Type B pancreatic cell (in vitro differentiated cells): Measurements from ENCODE around the gene SHANK2. TPM values are rescaled to one million over a fixed set of nuclear protein-coding genes. Genes with fewer than 3 reads are reported as not detected.

Experiments
- DNase-seq: peaks from one replicate; pipeline ENCODE4 v3.0.0; 2021; ENCODE audit warnings: mixed read lengths; ENCODE audit not compliant: unreplicated experiment; ENCODE audit errors: extremely low spot score
- H3K27ac Mint-ChIP-seq: 2 replicates; pipeline ENCODE4 v1.8.0; 2021; ENCODE audit warnings: mild to moderate bottlenecking, mixed read lengths
- H3K27me3 Mint-ChIP-seq: 2 replicates; pipeline ENCODE4 v1.8.0; 2021; ENCODE audit warnings: mixed read lengths
- H3K36me3 Mint-ChIP-seq: 2 replicates; pipeline ENCODE4 v1.8.0; 2021; ENCODE audit warnings: mixed read lengths
- H3K4me1 Mint-ChIP-seq: one replicate; pipeline ENCODE4 v1.8.0; 2021; ENCODE audit warnings: mixed read lengths; ENCODE audit not compliant: unreplicated experiment
- H3K4me3 Mint-ChIP-seq: 2 replicates; pipeline ENCODE4 v1.8.0; 2021; ENCODE audit warnings: mild to moderate bottlenecking, mixed read lengths
- H3K9me3 Mint-ChIP-seq: 2 replicates; pipeline ENCODE4 v1.8.0; 2021; ENCODE audit warnings: mixed read lengths
- total RNA-seq: library from RNA; stranded (reverse); gene quantifications from 2 replicates; pipeline ENCODE4 v1.2.1, GENCODE V29; 2021; ENCODE audit warnings: low replicate concordance
- TF ChIP-seq, protein P1 (sequence below): fragments of 200-600 bp; sonication (generic); conservative IDR thresholded peaks from 2 replicates; pipeline ENCODE4 v1.5.0; 2021; ENCODE audit warnings: antibody characterized with exemption, mild to moderate bottlenecking

SHANK2 gene
- total RNA-seq, 1 donor from 2014 or later: 49.4 TPM

DNA sequence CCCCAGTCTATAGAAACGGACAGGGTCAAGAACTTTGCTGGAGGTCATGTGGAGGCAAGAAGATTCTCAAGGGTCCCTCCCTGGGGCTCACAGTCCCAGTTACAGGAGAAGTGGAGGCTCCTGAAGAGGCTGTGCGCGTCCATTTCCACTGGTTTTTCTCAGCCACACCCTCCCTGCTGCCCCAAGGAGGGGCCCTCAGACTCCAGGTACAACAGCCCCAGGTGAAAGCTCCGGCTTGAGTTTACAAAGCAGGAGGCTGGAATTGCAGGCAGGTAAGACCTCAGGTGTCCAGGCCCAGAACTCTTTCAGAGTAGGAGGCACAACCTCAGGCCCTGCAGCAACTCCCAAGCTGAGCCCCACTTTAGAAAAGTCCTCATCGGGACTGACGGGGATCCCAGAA, 3.1 kb downstream of the SHANK2 start:
- Mint-ChIP-seq H3K27ac (peak overlapping the region; percentile 56), H3K36me3 (peaks cover 4% of the 10 kb centered on the region), H3K4me1 (peaks cover 55% of the 10 kb centered on the region), H3K27me3 (peaks cover 27% of the 10 kb centered on the region), H3K4me3 (peak overlapping the region; percentile 87), H3K9me3 (no peaks in the 10 kb centered on the region)
- DNase-seq: no peak
- TF ChIP-seq, protein P1, sequence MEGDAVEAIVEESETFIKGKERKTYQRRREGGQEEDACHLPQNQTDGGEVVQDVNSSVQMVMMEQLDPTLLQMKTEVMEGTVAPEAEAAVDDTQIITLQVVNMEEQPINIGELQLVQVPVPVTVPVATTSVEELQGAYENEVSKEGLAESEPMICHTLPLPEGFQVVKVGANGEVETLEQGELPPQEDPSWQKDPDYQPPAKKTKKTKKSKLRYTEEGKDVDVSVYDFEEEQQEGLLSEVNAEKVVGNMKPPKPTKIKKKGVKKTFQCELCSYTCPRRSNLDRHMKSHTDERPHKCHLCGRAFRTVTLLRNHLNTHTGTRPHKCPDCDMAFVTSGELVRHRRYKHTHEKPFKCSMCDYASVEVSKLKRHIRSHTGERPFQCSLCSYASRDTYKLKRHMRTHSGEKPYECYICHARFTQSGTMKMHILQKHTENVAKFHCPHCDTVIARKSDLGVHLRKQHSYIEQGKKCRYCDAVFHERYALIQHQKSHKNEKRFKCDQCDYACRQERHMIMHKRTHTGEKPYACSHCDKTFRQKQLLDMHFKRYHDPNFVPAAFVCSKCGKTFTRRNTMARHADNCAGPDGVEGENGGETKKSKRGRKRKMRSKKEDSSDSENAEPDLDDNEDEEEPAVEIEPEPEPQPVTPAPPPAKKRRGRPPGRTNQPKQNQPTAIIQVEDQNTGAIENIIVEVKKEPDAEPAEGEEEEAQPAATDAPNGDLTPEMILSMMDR: no peak

DNA sequence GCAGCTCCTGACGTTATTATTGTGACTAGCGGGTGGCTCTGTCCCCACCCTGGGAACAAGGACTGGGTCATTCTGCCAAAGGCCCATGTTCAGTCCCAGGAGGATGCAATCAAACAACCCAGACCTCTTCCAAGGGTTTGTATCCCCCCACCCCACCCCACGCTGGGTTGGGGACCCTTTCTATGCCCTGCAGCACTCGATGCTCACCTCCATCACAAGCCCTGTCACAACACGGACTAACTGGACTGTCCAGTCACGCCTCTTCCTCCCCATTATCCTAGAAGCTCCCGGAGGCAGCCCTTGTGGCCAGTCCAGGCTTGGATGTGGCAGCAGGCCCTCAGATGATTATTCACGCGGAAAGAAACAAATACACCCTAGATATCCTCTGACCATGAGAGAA, 3.7 kb downstream of the SHANK2 start:
- Mint-ChIP-seq H3K27ac (peak overlapping the region; percentile 83), H3K4me1 (peaks cover 52% of the 10 kb centered on the region), H3K36me3 (peaks cover 4% of the 10 kb centered on the region), H3K9me3 (no peaks in the 10 kb centered on the region), H3K4me3 (peak overlapping the region; percentile 87), H3K27me3 (peaks cover 24% of the 10 kb centered on the region)
- no peak for DNase-seq
- TF ChIP-seq, protein P1: no peak

DNA sequence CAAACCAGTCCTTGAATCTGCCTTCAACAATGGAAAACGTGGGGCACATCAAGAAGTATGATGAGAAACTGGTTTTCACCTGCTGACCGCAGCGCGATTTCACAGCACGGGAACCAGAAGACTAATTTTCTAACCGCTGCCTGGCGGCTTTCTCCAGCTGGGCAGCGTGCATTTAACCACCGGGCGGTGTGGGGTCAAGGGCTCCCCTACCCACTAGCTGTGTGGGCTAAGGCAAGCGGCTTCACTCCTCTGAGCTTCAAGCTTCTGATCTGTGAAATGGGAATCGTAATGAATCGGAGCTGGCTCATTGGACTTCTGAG, 4.2 kb downstream of the SHANK2 start:
- Mint-ChIP-seq H3K27me3 (peaks cover 20% of the 10 kb centered on the region), H3K4me1 (peaks cover 48% of the 10 kb centered on the region), H3K9me3 (no peaks in the 10 kb centered on the region), H3K27ac (peak overlapping the region; percentile 83), H3K36me3 (peaks cover 4% of the 10 kb centered on the region), H3K4me3 (peak overlapping the region; percentile 87)
- no peak for DNase-seq
- TF ChIP-seq, protein P1: no peak

DNA sequence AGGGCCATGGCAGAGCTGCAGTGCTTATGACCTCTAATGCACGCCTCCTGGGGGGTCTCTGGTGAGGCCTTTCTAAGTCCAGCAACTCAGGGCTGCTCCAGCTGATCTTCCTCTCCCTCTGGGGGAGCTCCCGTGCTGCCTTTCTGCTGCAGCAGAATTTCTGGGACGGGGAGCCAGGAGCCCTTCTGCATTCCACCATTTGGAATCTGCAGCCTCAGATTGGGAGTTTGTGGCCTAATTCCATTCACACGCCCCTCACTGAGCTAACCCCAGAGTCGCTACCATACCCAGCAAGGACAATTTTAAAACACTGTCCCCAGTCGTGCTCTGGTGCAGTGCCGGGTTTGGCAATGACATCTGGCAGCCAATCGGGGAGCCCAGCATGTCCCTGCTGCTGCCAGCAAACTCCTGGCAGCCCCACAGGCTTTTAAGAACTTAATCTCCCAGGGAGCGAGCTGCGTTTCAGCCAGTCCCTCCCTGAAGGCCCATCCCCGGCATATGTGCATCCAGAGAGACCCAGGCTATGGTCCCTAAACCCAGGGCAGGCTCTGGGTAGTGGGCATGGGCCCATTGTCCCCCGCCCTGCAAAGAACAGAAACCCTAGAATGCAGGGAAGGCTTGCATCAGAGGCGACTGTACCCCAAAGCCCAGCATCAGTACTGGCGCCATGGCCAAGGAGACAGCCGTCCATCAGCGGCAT, 4.7 kb downstream of the SHANK2 start:
- Mint-ChIP-seq H3K9me3 (no peaks in the 10 kb centered on the region), H3K27ac (no peak overlapping the region), H3K4me1 (peaks cover 50% of the 10 kb centered on the region), H3K27me3 (peaks cover 18% of the 10 kb centered on the region), H3K36me3 (peaks cover 4% of the 10 kb centered on the region), H3K4me3 (no peak overlapping the region)
- TF ChIP-seq, protein P1: no peak
- DNase-seq: no peak

GRCh38 chr11:71246559-71246958, 5.8 kb downstream of the SHANK2 start:
- H3K27me3 Mint-ChIP-seq: peaks cover 18% of the 10 kb centered on the region

More at GRCh38 chr11:71246559-71246958, 5.8 kb downstream of the SHANK2 start:
- no peak overlapping the region for H3K27ac Mint-ChIP-seq
- TF ChIP-seq, protein P1: no peak
- no peaks in the 10 kb centered on the region for H3K9me3 Mint-ChIP-seq
- no peak for DNase-seq
- no peak overlapping the region for H3K4me3 Mint-ChIP-seq
- H3K36me3 Mint-ChIP-seq: peaks cover 4% of the 10 kb centered on the region
- peaks cover 55% of the 10 kb centered on the region for H3K4me1 Mint-ChIP-seq
